CD4-positive, alpha-beta T cell treated with Interleukin-21 for 1 hour (primary cell): Measurements from ENCODE around the gene CGAS.
"Not testable (repeated sequence)": the region's sequence is repeated elsewhere in the genome, so short reads cannot be mapped to it uniquely, and the experiment has no call there.

Experiments used
- DNase-seq: peaks from one replicate; pipeline ENCODE4 v3.0.0-alpha.2; 2020

CGAS gene

DNA sequence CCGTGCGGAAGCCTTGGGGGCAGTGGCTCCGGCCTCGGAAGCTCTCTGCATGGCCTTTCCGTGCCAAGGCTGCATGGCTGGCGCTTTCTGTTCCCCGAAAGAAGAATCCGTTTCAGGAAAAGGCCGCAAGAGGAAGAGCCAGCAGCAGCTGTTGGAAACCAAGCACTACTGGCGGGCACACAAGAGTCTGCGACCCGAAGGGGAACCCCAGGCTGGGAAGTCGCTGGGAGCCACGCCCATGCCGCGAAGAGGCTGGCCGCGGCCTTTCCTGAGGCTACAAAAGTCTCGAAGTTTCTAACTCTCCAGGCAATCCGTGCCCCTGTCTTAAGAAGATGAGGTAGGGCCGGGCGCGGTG, at the start of gene CGAS:
Gene CGAS, minus strand, starts transcription at position 191 of the 355 bp plus-strand sequence. Its CDS starts 116 bp downstream, at position 75.
- peak; percentile 88 for DNase-seq

- DNase-seq, result no peak
Measured at GRCh38 chr6:73497915-73498314, 45.8 kb upstream of the CGAS start.

GRCh38 chr6:73491377-73491776, 39.3 kb upstream of the CGAS start:
- DNase-seq, result no peak

GRCh38 chr6:73487473-73487872, 35.4 kb upstream of the CGAS start:
- no peak for DNase-seq

- no peak for DNase-seq
Measured at GRCh38 chr6:73484438-73484837, 32.3 kb upstream of the CGAS start.

DNA sequence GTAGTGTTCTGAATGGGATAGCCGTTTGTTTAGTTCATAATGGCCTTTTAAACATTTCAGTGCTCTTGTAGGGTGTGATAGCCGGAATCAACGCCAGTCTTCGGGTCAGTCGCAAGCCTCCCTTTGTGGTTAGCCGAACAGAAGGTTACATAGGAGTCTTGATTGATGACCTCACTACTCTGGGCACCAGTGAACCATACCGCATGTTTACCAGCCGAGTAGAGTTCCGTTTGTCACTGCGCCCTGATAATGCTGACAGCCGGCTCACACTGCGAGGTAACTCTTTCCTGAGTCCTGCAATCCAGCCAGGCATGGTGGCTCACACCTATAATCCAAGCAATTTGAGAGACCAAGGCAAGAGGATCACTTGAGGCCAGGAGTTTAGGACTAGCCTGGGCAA, 29.9 kb upstream of the CGAS start:
- no peak for DNase-seq

DNA sequence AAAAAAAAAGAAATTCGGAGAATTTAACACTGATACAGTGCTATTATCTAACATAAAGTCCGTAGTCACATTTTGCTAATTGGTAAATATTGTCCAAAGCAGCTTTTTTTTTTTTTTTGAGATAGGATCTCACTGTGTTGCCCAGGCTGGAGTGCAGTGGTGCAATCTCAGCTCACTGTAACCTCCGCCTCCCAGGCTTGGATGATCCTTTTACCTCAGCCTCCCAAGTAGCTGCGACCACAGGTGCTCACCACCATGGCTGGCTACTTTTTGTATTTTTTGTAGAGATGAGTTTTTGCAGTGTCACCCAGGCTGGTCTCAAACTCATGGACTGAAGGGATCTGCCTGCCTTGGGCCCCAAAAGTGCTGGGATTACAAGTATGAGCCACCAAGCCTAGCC, 25.3 kb upstream of the CGAS start:
- no peak for DNase-seq

DNA sequence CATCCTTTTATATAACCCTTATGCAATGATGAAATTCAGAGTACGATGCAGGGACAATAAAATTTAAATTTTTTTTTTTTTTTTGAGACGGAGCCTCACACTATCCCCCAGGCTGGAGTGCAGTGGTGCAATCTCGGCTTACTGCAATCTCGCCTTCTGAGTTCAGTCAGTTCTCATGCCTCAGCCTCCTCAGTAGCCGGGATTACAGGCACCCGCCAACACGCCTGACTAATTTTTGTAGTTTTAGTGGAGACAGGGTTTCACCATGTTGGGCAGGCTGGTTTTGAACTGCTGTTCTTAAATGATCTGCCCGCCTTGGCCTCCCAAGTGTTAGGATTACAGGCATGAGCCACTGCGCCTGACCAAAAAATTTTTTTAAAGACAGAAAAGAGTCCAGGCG, 24.6 kb upstream of the CGAS start:
- no peak for DNase-seq

DNA sequence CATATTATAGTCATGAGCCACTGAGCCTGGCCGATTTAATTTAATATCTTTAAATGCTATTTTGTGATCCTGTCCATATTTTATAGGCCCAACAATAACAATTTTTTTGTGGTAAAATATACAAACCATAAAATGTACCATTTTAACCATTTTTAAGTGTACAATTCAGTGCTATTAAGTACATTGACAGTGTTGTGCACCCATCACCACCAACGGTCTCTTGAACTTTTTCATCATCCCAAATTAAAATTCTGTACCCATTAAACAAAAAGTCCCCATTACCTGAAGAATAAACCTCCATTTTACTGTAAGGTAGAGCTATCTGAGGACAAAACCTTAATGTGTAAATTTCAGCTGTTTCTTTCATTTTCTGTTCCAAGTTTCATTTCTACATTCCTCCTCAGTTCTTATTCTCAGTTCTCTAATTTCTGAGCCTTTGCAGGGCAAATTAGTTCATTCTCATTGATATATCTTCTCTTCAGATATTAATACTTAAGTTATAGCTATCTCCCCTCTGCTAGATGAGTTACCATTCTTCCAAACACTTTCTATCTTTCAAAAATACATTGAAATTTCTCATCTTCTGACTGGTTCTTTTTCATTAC, 19.7 kb upstream of the CGAS start:
- DNase-seq, result no peak

DNA sequence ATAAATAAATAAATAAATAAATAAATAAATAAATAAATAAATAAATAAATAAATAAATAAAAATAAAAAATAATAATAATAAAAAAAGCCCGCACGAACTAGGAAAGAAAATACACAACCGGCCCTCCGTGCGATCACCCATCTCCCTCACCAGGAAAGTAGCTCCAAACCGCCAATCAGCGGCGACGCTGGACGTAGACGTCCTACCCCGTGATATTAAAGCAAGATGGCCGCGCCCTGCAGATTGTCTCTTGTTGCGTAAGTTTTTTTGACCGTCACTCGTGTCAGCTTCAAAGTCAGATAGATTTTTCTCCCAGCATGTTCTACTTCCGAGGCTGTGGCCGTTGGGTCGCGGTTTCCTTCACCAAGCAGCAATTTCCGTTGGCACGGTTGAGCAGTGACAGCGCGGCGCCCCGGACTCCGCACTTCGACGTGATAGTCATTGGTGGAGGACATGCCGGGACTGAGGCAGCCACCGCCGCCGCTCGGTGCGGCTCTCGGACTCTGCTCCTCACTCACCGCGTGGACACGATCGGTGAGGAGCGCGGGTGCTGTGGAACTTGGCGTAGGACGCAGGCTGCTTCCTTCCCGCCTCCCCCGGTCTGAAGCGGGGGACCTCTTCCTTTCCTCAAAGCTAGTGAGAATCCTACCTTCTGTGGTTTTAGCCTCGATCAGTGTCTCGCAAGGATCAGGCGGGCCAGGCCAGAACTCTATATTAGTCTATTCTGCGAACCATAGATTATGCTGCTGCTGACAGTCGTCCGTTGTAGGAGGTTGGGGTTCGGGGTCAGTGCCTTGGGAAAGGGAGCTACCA, 9.6 kb upstream of the CGAS start, which contains the start of gene MTO1:
Gene MTO1, plus strand, starts transcription at position 201 of the 814 bp plus-strand sequence. Its CDS starts 118 bp downstream, at position 319.
- DNase-seq, result peak; percentile 89

DNA sequence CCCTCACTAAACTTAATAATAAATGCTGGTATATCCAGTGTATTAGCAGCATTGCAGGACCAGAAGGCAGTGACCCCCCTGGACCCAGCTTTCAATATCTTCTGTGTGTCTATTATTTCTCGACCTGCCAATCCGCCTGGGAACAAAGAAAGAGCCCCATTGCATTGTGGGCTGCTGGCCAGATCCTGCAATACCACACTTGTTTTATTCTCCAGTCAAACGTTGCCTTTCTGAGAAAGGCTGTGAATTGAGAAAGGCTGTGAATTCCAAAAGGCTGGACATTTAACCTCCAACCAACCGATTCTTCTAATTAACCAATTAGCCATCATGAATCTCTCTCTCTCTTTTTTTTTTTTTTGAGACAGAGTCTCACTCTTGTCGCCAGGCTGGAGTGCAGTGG, 8.0 kb upstream of the CGAS start:
- no peak for DNase-seq

GRCh38 chr6:73459474-73459873, 7.4 kb upstream of the CGAS start:
- DNase-seq, result not testable (repeated sequence)

GRCh38 chr6:73455865-73456629, 4.0 kb upstream of the CGAS start:
- DNase-seq, result no peak

DNA sequence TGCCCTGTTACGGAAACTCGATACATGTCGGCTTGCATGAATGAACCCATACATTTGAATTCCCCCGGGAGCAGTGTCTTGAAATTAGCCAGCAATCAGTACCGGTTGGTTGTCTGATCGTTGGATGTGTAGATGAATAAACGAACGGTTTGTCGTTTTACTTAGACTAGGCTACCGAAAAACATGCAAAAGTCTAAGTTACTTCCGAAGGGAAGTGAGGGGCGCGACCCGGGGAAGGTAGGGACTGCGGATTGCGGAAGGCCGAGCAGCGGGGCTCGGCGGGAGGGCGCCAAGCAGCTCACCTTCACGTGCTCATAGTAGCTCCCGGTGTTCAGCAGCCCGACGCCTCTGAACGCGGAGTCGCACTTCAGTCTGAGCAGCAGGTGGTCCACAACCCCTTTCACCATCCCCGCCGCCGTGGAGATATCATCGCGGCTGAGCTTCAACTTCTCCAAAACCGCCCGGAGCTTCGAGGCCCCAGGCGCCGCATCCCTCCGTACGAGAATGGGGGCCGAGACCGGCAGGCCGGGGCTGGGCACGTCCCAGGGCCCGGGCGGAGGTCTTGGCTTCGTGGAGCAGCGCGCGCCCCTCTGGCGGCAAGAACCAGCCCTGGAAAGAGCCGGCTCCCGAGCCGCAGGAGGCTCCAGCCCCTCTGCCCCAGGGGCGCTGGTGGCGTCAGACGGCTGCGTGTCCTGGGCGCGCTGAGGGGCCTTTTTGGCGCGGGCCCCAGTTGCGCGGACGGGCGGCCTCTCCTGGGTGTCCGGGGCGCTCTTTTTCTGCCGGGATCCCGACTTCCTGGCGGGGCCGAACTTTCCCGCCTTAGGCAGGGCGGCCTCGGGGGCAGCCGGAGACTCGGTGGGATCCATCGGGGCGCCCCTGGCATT, 632 bp downstream of the CGAS start:
- DNase-seq, result peak; percentile 44

DNA sequence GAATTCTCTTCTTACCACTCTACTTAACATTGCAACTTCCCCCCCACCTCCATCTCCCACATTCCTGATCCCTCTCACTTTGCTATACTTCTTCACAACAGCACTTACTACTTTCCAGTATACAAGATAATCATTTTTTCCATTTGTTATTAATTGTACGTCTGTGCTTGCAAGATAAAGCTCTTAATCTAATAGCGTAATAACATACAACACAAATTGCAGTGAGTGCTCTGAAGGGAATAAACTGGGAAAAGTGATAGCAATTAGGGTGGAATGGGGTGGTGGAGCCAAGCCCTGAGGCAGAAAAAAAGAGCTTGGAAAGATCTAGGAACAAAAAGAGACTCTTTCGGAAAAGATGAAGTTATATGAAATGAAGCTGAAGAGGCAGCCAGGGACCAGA, 8.5 kb downstream of the CGAS start:
- DNase-seq, result no peak

- no peak for DNase-seq
Measured at GRCh38 chr6:73435236-73435635, 16.9 kb downstream of the CGAS start.

- DNase-seq, result no peak
Measured at GRCh38 chr6:73421534-73421933, 30.6 kb downstream of the CGAS start.

DNA sequence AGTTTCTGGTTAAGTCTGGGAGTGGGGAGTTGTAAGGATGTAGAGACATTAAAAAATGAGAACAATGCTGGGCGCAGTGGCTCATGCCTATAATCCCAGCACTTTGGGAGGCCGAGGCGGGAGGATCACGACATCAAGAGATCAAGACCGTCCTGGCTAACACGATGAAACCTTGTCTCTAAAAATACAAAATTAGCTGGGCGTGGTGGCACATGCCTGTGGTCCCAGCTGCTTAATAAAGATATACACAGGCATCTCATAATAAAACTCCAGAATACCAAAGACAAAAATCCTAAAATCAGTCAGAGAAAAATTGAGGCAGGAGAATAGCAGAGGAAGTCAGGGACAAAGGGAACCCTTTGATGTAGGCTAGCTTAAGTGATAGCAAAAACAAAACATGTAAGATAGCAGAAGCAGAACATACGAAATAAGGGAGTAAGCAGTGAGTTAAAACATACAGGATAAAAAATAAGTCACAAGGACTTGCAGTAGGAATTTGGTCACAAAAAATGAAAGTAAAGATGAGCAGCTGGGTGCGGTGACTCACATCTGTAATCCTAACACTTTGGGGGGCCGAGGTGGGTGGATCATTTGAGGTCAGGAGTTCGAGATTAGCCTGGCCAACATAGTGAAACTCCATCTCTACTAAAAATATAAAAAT, 33.9 kb downstream of the CGAS start:
- DNase-seq, result no peak

GRCh38 chr6:73413102-73413501, 39.0 kb downstream of the CGAS start:
- no peak for DNase-seq

DNA sequence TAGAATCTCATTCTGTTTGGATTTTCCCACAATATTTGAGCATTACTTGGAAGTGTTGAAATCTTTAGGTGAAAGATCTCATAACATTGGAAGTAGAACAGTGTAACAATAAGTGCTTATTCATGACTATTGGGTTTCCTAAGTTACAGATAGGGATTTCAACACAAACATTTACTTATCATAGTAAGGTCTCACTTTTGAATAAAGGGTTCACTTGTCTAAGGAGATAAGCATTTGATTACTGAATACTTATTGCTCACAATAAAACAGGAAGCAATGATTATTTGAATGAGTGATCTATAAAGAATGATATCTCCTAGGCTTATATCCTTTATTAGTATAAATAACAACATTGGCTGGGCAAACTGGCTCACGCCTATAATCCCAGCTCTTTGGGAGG, 42.7 kb downstream of the CGAS start:
- no peak for DNase-seq

DNA sequence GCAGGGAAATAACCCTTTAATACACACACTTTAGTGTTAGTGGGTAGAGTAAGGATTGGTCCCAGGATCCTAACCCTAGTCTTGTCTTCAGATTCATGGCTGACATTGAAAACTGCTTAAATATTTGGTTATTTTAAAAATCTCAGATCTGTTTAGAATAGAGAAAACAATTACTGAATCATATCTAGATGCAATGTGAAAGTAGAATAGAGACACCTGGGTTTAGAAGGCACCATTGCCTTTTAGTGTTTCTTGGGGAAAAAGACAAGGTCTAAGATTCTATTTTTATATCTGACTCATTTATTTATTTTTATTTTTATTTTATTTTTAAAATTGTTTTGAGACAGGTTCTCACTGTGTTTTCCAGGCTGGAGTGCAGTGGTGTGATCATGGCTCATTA, 51.4 kb downstream of the CGAS start:
- no peak for DNase-seq

- DNase-seq, result no peak
Measured at GRCh38 chr6:73395875-73396274, 56.2 kb downstream of the CGAS start.
